Esophagus muscularis mucosa (tissue), 3 donors: ENCODE data around the gene ZBTB22.

Experiments
- CTCF ChIP-seq, 3 experiments: fragments of 200-600 bp in 2 of 3; fragments of 450-650 bp in 1 of 3; sonication (generic) in 2 of 3; IDR thresholded peaks; one replicate each; pipeline ENCODE4 v1.5.1; 2017 to 2019; ENCODE audit warnings: antibody characterized with exemption in 3 of 3, mild to moderate bottlenecking in 2 of 3, moderate library complexity in 1 of 3
- POLR2A ChIP-seq: fragments of 450-650 bp; IDR thresholded peaks from one replicate; pipeline ENCODE4 v1.6.1; 2017; ENCODE audit warnings: antibody characterized with exemption, moderate library complexity, mild to moderate bottlenecking, low read depth

GRCh38 chr6:33359331-33359730 lies 41.8 kb upstream of the ZBTB22 start:
- TF ChIP-seq CTCF (IDR thresholded peaks at IDR 0.05) (no peak), POLR2A (no peak)
